H1 (cell line): ENCODE results near the gene PTPA. TPM values are rescaled to one million over a fixed set of nuclear protein-coding genes. Genes with fewer than 3 reads are reported as not detected.

Experiments
- CHD2 ChIP-seq: IDR thresholded peaks from 2 replicates; pipeline ENCODE4 v1.6.1; 2012; ENCODE audit warnings: low read length, improper control_type of control experiment
- CHD7 ChIP-seq: fragments of 300-600 bp; sonication (generic); IDR thresholded peaks from 2 replicates; pipeline ENCODE4 v1.7.1; 2012; ENCODE audit warnings: low read length, moderate library complexity, mild to moderate bottlenecking, inconsistent platforms; ENCODE audit not compliant: insufficient replicate concordance
- CREB1 ChIP-seq: IDR thresholded peaks from 2 replicates; pipeline ENCODE4 v1.6.1; 2012; ENCODE audit warnings: inconsistent platforms
- GTF2F1 ChIP-seq: IDR thresholded peaks from 2 replicates; pipeline ENCODE4 v1.6.1; 2012; ENCODE audit warnings: low read depth, low read length, improper control_type of control experiment, borderline replicate concordance
- JUND ChIP-seq: IDR thresholded peaks from 2 replicates; pipeline ENCODE4 v1.6.1; 2011; ENCODE audit warnings: mild to moderate bottlenecking, improper control_type of control experiment, low read length
- KDM4A ChIP-seq: IDR thresholded peaks from one replicate; pipeline ENCODE4 v1.7.1; 2012; ENCODE audit warnings: low read depth, mild to moderate bottlenecking, moderate library complexity, low read length, inconsistent platforms; ENCODE audit not compliant: severe bottlenecking
- KDM5A ChIP-seq: fragments of 200-600 bp; IDR thresholded peaks from 2 replicates; pipeline ENCODE4 v1.7.1; 2012; ENCODE audit warnings: mild to moderate bottlenecking, low read length, inconsistent platforms, mixed read lengths
- MAFK ChIP-seq: IDR thresholded peaks from 2 replicates; pipeline ENCODE4 v1.6.1; 2012; ENCODE audit warnings: low read depth, mild to moderate bottlenecking, improper control_type of control experiment, low read length
- MAX ChIP-seq: IDR thresholded peaks from 2 replicates; pipeline ENCODE4 v1.6.1; 2012; ENCODE audit warnings: inconsistent platforms
- NRF1 ChIP-seq: IDR thresholded peaks from 2 replicates; pipeline ENCODE4 v1.6.1; 2011; ENCODE audit warnings: mild to moderate bottlenecking, low read depth, low read length, improper control_type of control experiment
- SP4 ChIP-seq: IDR thresholded peaks from 2 replicates; pipeline ENCODE4 v1.6.1; 2012; ENCODE audit warnings: low read length, inconsistent platforms
- TBP ChIP-seq: IDR thresholded peaks from 2 replicates; pipeline ENCODE4 v1.6.1; 2011; ENCODE audit warnings: low read depth, low read length, improper control_type of control experiment
- YY1 ChIP-seq: IDR thresholded peaks from 2 replicates; pipeline ENCODE4 v1.6.1; 2011; ENCODE audit warnings: low read depth, mild to moderate bottlenecking, low read length
- polyA plus RNA-seq, 7 experiments: library from polyadenylated mRNA; depleted of rRNA in 3 of 7; stranded (reverse) in 5 of 7; unstranded in 2 of 7; fragments of >200 nt in 5 of 7; fragments of 200-250 nt in 2 of 7; gene quantifications; 1 replicate in 5 of 7; 2 replicates in 1 of 7; 4 replicates in 1 of 7; pipeline versions ENCODE4 v1.2.1 to v1.2.3, GENCODE V29; 2011 to 2013; ENCODE audit warnings: missing spikeins in 2 of 7, mixed read lengths in 2 of 7
- total RNA-seq: library from RNA; stranded (reverse); fragmentation: NEBNext Ultra II Directional; extraction: Animal tissue kit (Norgen Biotek cat#: 25700); gene quantifications from 2 replicates; pipeline ENCODE4 v1.2.1, GENCODE V29; 2021

The PTPA gene
- total and polyA plus RNA-seq, 2 of the 8 experiments (the other 6 are each of a cell fraction or from before 2014, with no cell fraction given), result 114 to 145 TPM

DNA sequence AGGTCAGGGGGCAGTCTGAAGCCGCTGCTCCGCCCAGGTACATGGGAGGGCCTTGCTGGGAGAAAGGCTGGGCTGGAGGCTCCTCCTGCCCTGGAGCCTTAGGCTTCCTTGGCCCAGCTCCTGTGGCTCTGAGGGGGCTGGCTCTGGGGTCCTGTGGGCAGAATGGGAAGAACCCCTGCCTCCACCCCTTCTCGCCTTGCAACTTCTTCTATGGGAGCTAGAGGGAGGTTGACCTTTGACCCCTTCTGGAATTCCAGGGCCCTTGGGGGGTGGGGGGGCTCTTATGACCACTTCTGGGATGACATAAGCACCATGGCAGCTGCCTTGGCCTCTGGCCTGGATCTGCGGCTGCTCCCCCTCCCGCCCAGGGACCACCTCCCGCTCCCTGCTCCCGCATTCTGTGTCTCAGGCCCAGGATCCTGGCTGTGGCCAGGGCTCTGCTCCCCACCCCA lies 34.7 kb downstream of the PTPA start (continued):
- TF ChIP-seq CHD7 (no peak), MAFK (no peak), YY1 (peak; percentile 63; the same call in 1 of the 2 replicates), JUND (peak; percentile 86), SP4 (no peak), NRF1 (no peak), MAX (no peak), CHD2 (peak; percentile 55; the same call in 1 of the 2 replicates), KDM4A (no peak), TBP (peak; percentile 9; the same call in 1 of the 2 replicates), GTF2F1 (no peak), KDM5A (no peak), CREB1 (peak; percentile 46; the same call in 1 of the 2 replicates)
